HL-60 (cell line): ENCODE results near the gene GABRA4.

Experiments used
- POLR2AphosphoS5 ChIP-seq: IDR thresholded peaks from 2 replicates; pipeline ENCODE4 v1.6.1; 2012; ENCODE audit warnings: low read depth
- SPI1 ChIP-seq: IDR thresholded peaks from 2 replicates; pipeline ENCODE4 v1.6.1; 2012; ENCODE audit warnings: low read depth, mild to moderate bottlenecking, borderline replicate concordance
- TF ChIP-seq, protein P1 (sequence below): IDR thresholded peaks from one replicate; pipeline ENCODE4 v1.5.1; 2011; ENCODE audit warnings: low read length, control low read depth, inconsistent platforms; ENCODE audit not compliant: insufficient read depth
- TF ChIP-seq, protein P2 (sequence below): IDR thresholded peaks from 2 replicates; pipeline ENCODE4 v1.6.1; 2012; ENCODE audit warnings: low read depth; ENCODE audit not compliant: insufficient replicate concordance

DNA sequence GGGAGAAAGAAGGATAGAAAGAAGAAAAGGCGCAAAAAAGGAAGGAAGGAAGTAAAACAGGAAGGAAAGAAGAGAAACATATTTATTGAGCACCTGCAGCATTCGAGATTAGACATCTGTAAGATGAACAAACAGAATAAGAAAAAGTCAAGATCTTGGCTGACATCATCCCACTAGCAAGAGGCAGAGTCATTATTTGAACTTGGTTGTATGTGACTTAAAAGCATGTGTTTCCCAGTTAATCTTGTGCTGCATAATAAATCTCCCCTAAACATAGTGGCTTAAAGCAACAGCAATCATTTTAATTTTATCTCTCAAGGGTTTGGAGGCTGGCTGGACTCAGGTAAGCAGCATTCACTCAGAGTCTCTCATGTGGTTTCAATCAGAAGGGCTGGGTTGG is 45.8 kb downstream of the GABRA4 start:
- TF ChIP-seq POLR2AphosphoS5 (no peak), SPI1 (no peak)
- TF ChIP-seq, protein P1, sequence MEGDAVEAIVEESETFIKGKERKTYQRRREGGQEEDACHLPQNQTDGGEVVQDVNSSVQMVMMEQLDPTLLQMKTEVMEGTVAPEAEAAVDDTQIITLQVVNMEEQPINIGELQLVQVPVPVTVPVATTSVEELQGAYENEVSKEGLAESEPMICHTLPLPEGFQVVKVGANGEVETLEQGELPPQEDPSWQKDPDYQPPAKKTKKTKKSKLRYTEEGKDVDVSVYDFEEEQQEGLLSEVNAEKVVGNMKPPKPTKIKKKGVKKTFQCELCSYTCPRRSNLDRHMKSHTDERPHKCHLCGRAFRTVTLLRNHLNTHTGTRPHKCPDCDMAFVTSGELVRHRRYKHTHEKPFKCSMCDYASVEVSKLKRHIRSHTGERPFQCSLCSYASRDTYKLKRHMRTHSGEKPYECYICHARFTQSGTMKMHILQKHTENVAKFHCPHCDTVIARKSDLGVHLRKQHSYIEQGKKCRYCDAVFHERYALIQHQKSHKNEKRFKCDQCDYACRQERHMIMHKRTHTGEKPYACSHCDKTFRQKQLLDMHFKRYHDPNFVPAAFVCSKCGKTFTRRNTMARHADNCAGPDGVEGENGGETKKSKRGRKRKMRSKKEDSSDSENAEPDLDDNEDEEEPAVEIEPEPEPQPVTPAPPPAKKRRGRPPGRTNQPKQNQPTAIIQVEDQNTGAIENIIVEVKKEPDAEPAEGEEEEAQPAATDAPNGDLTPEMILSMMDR = no peak
- TF ChIP-seq, protein P2, sequence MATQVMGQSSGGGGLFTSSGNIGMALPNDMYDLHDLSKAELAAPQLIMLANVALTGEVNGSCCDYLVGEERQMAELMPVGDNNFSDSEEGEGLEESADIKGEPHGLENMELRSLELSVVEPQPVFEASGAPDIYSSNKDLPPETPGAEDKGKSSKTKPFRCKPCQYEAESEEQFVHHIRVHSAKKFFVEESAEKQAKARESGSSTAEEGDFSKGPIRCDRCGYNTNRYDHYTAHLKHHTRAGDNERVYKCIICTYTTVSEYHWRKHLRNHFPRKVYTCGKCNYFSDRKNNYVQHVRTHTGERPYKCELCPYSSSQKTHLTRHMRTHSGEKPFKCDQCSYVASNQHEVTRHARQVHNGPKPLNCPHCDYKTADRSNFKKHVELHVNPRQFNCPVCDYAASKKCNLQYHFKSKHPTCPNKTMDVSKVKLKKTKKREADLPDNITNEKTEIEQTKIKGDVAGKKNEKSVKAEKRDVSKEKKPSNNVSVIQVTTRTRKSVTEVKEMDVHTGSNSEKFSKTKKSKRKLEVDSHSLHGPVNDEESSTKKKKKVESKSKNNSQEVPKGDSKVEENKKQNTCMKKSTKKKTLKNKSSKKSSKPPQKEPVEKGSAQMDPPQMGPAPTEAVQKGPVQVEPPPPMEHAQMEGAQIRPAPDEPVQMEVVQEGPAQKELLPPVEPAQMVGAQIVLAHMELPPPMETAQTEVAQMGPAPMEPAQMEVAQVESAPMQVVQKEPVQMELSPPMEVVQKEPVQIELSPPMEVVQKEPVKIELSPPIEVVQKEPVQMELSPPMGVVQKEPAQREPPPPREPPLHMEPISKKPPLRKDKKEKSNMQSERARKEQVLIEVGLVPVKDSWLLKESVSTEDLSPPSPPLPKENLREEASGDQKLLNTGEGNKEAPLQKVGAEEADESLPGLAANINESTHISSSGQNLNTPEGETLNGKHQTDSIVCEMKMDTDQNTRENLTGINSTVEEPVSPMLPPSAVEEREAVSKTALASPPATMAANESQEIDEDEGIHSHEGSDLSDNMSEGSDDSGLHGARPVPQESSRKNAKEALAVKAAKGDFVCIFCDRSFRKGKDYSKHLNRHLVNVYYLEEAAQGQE = no peak
